ENCODE measurements around the gene FIGNL2. TPM values are rescaled to one million over a fixed set of nuclear protein-coding genes. Genes with fewer than 3 reads are reported as not detected.
A peak's percentile ranks its signal among the peaks of the same experiment; 100 is the strongest.

The FIGNL2 gene
- total and polyA plus RNA-seq, 2 of the 13 experiments (the other 11 are each of a cell fraction or from before 2014, with no cell fraction given) = 0.82 to 1.00 TPM

DNA sequence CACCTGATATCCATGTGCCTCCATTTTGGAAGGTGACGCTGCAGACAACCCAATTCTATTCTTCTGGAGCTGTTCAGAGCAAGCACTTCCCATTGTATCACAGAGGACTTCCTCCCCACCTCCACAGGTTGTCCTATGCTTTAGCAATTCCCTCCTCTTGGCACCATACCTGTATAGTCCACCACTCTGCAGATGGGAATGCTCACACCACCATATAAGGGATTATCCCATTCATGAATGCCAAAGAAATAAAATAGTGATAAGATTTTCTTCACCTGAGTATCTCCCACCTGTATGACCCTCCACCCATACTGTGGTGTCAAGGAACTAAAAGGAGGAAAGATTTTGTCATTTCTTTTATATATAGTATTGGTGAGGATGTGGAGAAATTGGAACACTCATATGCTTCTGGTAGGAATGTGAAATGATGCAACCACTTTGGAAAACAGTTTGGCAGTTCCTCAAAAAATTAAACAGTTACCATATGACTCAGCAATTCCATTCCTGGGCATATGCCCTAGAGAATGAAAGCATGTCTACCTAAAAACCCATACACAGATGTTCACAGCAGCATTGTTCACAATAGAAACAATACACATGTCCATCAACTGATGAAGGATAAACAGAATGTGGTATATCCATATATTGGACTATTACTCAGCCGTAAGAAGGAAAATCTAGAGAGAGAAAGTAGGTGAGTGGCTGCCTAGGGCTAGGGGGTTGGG is 75.2 kb downstream of the FIGNL2 start:
- Histone ChIP-seq H3K4me1 (ENCODE audit: insufficient read depth, low read length) (peaks cover 12% of the 10 kb centered on the region), H3K27ac (ENCODE audit: extremely low read length, insufficient read depth, low read length) (no peak overlapping the region), H3K27me3 (ENCODE audit: control insufficient read depth in 1 of 2, insufficient read depth in 2 of 2, low read length in 2 of 2) (no peaks in the 10 kb centered on the region), H2AFZ (ENCODE audit: low read length) (no peak overlapping the region), H3K9ac (ENCODE audit: insufficient read depth, low read depth, low read length) (no peak overlapping the region), H3K4me3 (replicated peaks in 1 of 3; ENCODE audit: insufficient read depth in 1 of 3, low read depth in 2 of 3, low read length in 3 of 3) (no peak overlapping the region), H3K4me2 (ENCODE audit: low read depth, low read length) (no peak overlapping the region), H3K9me3 (ENCODE audit: low read length) (no peaks in the 10 kb centered on the region), H3K36me3 (replicated peaks in 1 of 2; ENCODE audit: control insufficient read depth in 1 of 2, insufficient read depth in 2 of 2, low read length in 2 of 2) (no peaks in the 10 kb centered on the region), H3K79me2 (ENCODE audit: insufficient read depth, low read length) (no peaks in the 10 kb centered on the region), H4K20me1 (ENCODE audit: insufficient read depth, low read length) (no peaks in the 10 kb centered on the region)
- WGBS (ENCODE audit: low lambda C conversion rate) = 85% methylated on average over 2 of the region's 2 CpGs
- BruUV-seq (replicated peaks) = no TSS peak
- CTCF ChIA-PET (ENCODE audit: low intra/inter-chr PET ratio, low total read pairs) = no interaction called here
- no peak for DNase-seq (ENCODE audit: low spot score)
- POLR2A ChIA-PET = no interaction called here
- TF ChIP-seq PRMT3 (CRISPR knock-in tag; IDR thresholded peaks at IDR 0.05; ENCODE audit: borderline replicate concordance, low read depth) (no peak), TRIM24 (CRISPR knock-in tag; IDR thresholded peaks at IDR 0.05) (no peak), NFE2L2 (IDR thresholded peaks at IDR 0.05; ENCODE audit: low read length) (peak; percentile 67; the same call in 1 of the 2 replicates), GATA4 (IDR thresholded peaks at IDR 0.05; ENCODE audit: borderline replicate concordance, low read depth) (no peak), ZNF430 (CRISPR knock-in tag; IDR thresholded peaks at IDR 0.05) (no peak), MAFK (conservative IDR thresholded peaks at IDR 0.05 in 1 of 2, IDR thresholded peaks at IDR 0.05 in 1 of 2; ENCODE audit: low read length in 2 of 2) (peak in 1 of 2 experiments; percentile 10; a peak in 1 of 4 replicates)
- no peak for ATAC-seq
- in situ Hi-C loops (cut with HindIII; ENCODE audit: extremely low pct_ligation_motif_present, low pct_unique_long_range_greater_than_20kb) (no loop called here), intact Hi-C loops (cut with micrococcal nuclease; ENCODE audit: unreplicated experiment) (no loop called here)
- FAIRE-seq = no peak

DNA sequence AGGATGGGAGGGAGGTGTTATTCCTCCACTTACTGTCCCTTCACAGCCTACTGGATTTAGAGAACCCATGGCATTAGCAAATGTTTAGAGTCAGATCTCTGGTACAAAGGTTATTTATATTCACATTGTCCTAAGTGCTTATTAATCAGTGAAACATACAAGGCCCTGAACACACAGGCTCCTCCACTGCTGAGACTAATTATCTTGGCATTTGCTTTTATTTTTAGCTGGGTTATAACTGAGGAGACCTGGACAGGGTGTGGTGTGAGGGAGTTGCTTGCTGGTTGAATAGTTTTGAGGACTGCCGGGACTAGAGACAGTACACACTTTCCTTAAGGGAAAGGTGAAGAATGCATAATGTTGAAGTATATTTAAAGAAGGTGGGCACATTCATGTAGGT is 77.5 kb downstream of the FIGNL2 start:
- 69% methylated on average over 1 of the region's 1 CpG for WGBS (ENCODE audit: low lambda C conversion rate)
- Histone ChIP-seq H3K79me2 (ENCODE audit: insufficient read depth, low read length) (no peaks in the 10 kb centered on the region), H4K20me1 (ENCODE audit: insufficient read depth, low read length) (no peaks in the 10 kb centered on the region), H3K4me3 (replicated peaks in 1 of 3; ENCODE audit: insufficient read depth in 1 of 3, low read depth in 2 of 3, low read length in 3 of 3) (no peak overlapping the region), H3K9me3 (ENCODE audit: low read length) (no peaks in the 10 kb centered on the region), H3K27ac (ENCODE audit: extremely low read length, insufficient read depth, low read length) (no peak overlapping the region), H3K36me3 (replicated peaks in 1 of 2; ENCODE audit: control insufficient read depth in 1 of 2, insufficient read depth in 2 of 2, low read length in 2 of 2) (no peaks in the 10 kb centered on the region), H3K4me2 (ENCODE audit: low read depth, low read length) (no peak overlapping the region), H3K4me1 (ENCODE audit: insufficient read depth, low read length) (no peaks in the 10 kb centered on the region), H3K9ac (ENCODE audit: insufficient read depth, low read depth, low read length) (no peak overlapping the region), H3K27me3 (ENCODE audit: control insufficient read depth in 1 of 2, insufficient read depth in 2 of 2, low read length in 2 of 2) (no peaks in the 10 kb centered on the region), H2AFZ (ENCODE audit: low read length) (no peak overlapping the region)
- ATAC-seq = no peak
- no peak for DNase-seq (ENCODE audit: low spot score)
- POLR2A ChIA-PET = no interaction called here
- BruUV-seq (replicated peaks) = no TSS peak
- FAIRE-seq = no peak
- intact Hi-C loops (cut with micrococcal nuclease; ENCODE audit: unreplicated experiment) = no loop called here
- CTCF ChIA-PET (ENCODE audit: low intra/inter-chr PET ratio, low total read pairs) = no interaction called here
- in situ Hi-C loops (cut with HindIII; ENCODE audit: extremely low pct_ligation_motif_present, low pct_unique_long_range_greater_than_20kb) = no loop called here
- TF ChIP-seq MXD4 (CRISPR knock-in tag; IDR thresholded peaks at IDR 0.05) = no peak
- no peak for TF ChIP-seq CHD4 (IDR thresholded peaks at IDR 0.05; ENCODE audit: borderline replicate concordance, low read length)
- no peak for TF ChIP-seq SP1 (IDR thresholded peaks at IDR 0.05)
- no peak for TF ChIP-seq SP1 (CRISPR knock-in tag; IDR thresholded peaks at IDR 0.05)
- TF ChIP-seq, protein P1, sequence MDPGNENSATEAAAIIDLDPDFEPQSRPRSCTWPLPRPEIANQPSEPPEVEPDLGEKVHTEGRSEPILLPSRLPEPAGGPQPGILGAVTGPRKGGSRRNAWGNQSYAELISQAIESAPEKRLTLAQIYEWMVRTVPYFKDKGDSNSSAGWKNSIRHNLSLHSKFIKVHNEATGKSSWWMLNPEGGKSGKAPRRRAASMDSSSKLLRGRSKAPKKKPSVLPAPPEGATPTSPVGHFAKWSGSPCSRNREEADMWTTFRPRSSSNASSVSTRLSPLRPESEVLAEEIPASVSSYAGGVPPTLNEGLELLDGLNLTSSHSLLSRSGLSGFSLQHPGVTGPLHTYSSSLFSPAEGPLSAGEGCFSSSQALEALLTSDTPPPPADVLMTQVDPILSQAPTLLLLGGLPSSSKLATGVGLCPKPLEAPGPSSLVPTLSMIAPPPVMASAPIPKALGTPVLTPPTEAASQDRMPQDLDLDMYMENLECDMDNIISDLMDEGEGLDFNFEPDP (CRISPR knock-in tag; conservative IDR thresholded peaks at IDR 0.05) = no peak
- TF ChIP-seq, protein P2, sequence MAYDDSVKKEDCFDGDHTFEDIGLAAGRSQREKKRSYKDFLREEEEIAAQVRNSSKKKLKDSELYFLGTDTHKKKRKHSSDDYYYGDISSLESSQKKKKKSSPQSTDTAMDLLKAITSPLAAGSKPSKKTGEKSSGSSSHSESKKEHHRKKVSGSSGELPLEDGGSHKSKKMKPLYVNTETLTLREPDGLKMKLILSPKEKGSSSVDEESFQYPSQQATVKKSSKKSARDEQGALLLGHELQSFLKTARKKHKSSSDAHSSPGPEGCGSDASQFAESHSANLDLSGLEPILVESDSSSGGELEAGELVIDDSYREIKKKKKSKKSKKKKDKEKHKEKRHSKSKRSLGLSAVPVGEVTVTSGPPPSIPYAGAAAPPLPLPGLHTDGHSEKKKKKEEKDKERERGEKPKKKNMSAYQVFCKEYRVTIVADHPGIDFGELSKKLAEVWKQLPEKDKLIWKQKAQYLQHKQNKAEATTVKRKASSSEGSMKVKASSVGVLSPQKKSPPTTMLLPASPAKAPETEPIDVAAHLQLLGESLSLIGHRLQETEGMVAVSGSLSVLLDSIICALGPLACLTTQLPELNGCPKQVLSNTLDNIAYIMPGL (CRISPR knock-in tag; IDR thresholded peaks at IDR 0.05; ENCODE audit: borderline replicate concordance in 1 of 2, low read depth in 1 of 2) = no peak
- no peak for TF ChIP-seq PHF21A (CRISPR knock-in tag; IDR thresholded peaks at IDR 0.05)
- TF ChIP-seq, protein P3, sequence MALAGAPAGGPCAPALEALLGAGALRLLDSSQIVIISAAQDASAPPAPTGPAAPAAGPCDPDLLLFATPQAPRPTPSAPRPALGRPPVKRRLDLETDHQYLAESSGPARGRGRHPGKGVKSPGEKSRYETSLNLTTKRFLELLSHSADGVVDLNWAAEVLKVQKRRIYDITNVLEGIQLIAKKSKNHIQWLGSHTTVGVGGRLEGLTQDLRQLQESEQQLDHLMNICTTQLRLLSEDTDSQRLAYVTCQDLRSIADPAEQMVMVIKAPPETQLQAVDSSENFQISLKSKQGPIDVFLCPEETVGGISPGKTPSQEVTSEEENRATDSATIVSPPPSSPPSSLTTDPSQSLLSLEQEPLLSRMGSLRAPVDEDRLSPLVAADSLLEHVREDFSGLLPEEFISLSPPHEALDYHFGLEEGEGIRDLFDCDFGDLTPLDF (CRISPR knock-in tag; IDR thresholded peaks at IDR 0.05) = no peak
- TF ChIP-seq ZBTB42 (CRISPR knock-in tag; IDR thresholded peaks at IDR 0.05) = no peak

Data from HepG2 (cell line).